H1 (cell line): ENCODE measurements around the gene CYP26C1. TPM values are rescaled to one million over a fixed set of nuclear protein-coding genes. Genes with fewer than 3 reads are reported as not detected.

Experiments used
- CTCF ChIA-PET: fragments of 300-600 bp; sonication (Branson Sonifier 250); formaldehyde crosslinking; loops from one replicate; lab custom pipeline; 2021; ENCODE audit not compliant: partially characterized antibody; lab: Charles Lee
- POLR2A ChIA-PET: fragments of 300-600 bp; sonication (Branson Sonifier 250); formaldehyde crosslinking; loops from one replicate; lab custom pipeline; 2021; ENCODE audit warnings: inconsistent platforms; ENCODE audit not compliant: partially characterized antibody; lab: Charles Lee
- DNase-seq, 2 experiments: peaks; one replicate each; pipeline versions ENCODE4 v3.0.0 to v3.0.0-alpha.2; 2010 to 2022; ENCODE audit warnings: low spot score in 2 of 2, low read depth in 1 of 2, mixed read lengths in 1 of 2
- FAIRE-seq: peaks from 2 replicates; lab custom pipeline; 2011; peaks lifted over from hg19 to GRCh38; lab: Jason Lieb, UNC
- H2AFZ ChIP-seq: 2 replicates; pipeline ENCODE4 v1.8.1; 2012; ENCODE audit warnings: low read length, inconsistent platforms
- H2AK5ac ChIP-seq: 2 replicates; pipeline ENCODE4 v1.6.1; 2013; ENCODE audit warnings: low read depth, low read length
- H2BK120ac ChIP-seq: replicated peaks from 2 replicates; pipeline ENCODE3; 2013; ENCODE audit warnings: low read depth, low read length, inconsistent platforms
- H2BK12ac ChIP-seq: 2 replicates; pipeline ENCODE4 v1.6.1; 2013; ENCODE audit warnings: low read depth, low read length
- H2BK15ac ChIP-seq: 2 replicates; pipeline ENCODE4 v1.6.1; 2013; ENCODE audit warnings: low read length
- H2BK20ac ChIP-seq: 2 replicates; pipeline ENCODE4 v1.6.1; 2013; ENCODE audit warnings: low read length
- H2BK5ac ChIP-seq: 2 replicates; pipeline ENCODE4 v1.6.1; 2013; ENCODE audit warnings: low read depth, low read length
- H3K14ac ChIP-seq: 2 replicates; pipeline ENCODE4 v1.6.1; 2013; ENCODE audit warnings: inconsistent platforms; ENCODE audit not compliant: insufficient read length
- H3K18ac ChIP-seq: 2 replicates; pipeline ENCODE4 v1.6.1; 2013; ENCODE audit warnings: low read length; ENCODE audit errors: extremely low read depth
- H3K23ac ChIP-seq: 2 replicates; pipeline ENCODE4 v1.6.1; 2013; ENCODE audit warnings: inconsistent platforms; ENCODE audit not compliant: insufficient read length
- H3K23me2 ChIP-seq: 2 replicates; pipeline ENCODE4 v1.6.1; 2013; ENCODE audit warnings: low read depth, low read length
- H3K27ac ChIP-seq: 2 replicates; pipeline ENCODE4 v1.6.1; 2011; ENCODE audit warnings: low read depth, low read length, inconsistent platforms
- H3K27me3 ChIP-seq, 4 experiments: replicated peaks in 1 of 4; 1 replicate in 1 of 4; 2 replicates in 3 of 4; pipeline versions ENCODE4 v1.6.1 to v1.8.1; 2011 to 2013; ENCODE audit warnings: low read length in 3 of 4, mild to moderate bottlenecking in 3 of 4, inconsistent platforms in 2 of 4, mixed read lengths in 2 of 4, moderate library complexity in 1 of 4; ENCODE audit not compliant: control insufficient read depth in 3 of 4, insufficient read depth in 3 of 4; ENCODE audit errors: extremely low read depth in 1 of 4
- H3K36me3 ChIP-seq, 4 experiments: 2 replicates each; pipeline versions ENCODE4 v1.6.1 to v1.8.1; 2011 to 2013; ENCODE audit warnings: mild to moderate bottlenecking in 4 of 4, low read length in 3 of 4, moderate library complexity in 2 of 4, control low read depth in 1 of 4, inconsistent platforms in 1 of 4; ENCODE audit not compliant: insufficient read depth in 4 of 4, control insufficient read depth in 2 of 4
- H3K4ac ChIP-seq: replicated peaks from 2 replicates; pipeline ENCODE3; 2013; ENCODE audit warnings: low read length, low read depth, mixed read lengths, inconsistent platforms; ENCODE audit not compliant: insufficient read length
- H3K4me1 ChIP-seq, 4 experiments: replicated peaks in 1 of 4; 1 replicate in 1 of 4; 2 replicates in 3 of 4; pipeline versions ENCODE4 v1.6.1 to v1.8.1; 2011 to 2013; ENCODE audit warnings: low read length in 3 of 4, inconsistent platforms in 2 of 4, mixed read lengths in 1 of 4; ENCODE audit not compliant: insufficient read depth in 4 of 4, control insufficient read depth in 3 of 4
- H3K4me2 ChIP-seq, 2 experiments: 2 replicates each; pipeline versions ENCODE4 v1.6.1 to v1.8.1; 2011 to 2013; ENCODE audit warnings: low read depth in 2 of 2, low read length in 2 of 2, control low read depth in 1 of 2, inconsistent platforms in 1 of 2, mild to moderate bottlenecking in 1 of 2; ENCODE audit not compliant: insufficient read depth in 1 of 2
- H3K4me3 ChIP-seq, 4 experiments: fragments of 200-600, 300-600 bp in 1 of 4; sonication (generic), shearing (Covaris generic), sonication (Bioruptor Twin) in 1 of 4; 2 replicates each; pipeline versions ENCODE4 v1.5.1 to v1.8.1; 2011 to 2016; ENCODE audit warnings: low read length in 4 of 4, low read depth in 3 of 4, control low read depth in 2 of 4, inconsistent platforms in 2 of 4, mild to moderate bottlenecking in 2 of 4, mixed read lengths in 1 of 4, moderate library complexity in 1 of 4; ENCODE audit not compliant: insufficient read depth in 2 of 4; ENCODE audit errors: extremely low read depth in 1 of 4
- H3K56ac ChIP-seq: replicated peaks from 2 replicates; pipeline ENCODE3; 2013; ENCODE audit warnings: low read depth, mild to moderate bottlenecking, mixed read lengths, low read length, inconsistent platforms; ENCODE audit not compliant: insufficient read length
- H3K79me1 ChIP-seq: 2 replicates; pipeline ENCODE4 v1.6.1; 2013; ENCODE audit warnings: low read depth, low read length, control low read depth
- H3K79me2 ChIP-seq, 2 experiments: 2 replicates each; pipeline versions ENCODE4 v1.6.1 to v1.8.1; 2012 to 2013; ENCODE audit warnings: low read length in 2 of 2, mild to moderate bottlenecking in 2 of 2, inconsistent platforms in 1 of 2; ENCODE audit not compliant: insufficient read depth in 2 of 2, control insufficient read depth in 1 of 2
- H3K9ac ChIP-seq, 4 experiments: replicated peaks in 1 of 4; 1 replicate in 1 of 4; 2 replicates in 3 of 4; pipeline versions ENCODE4 v1.6.1 to v1.8.1; 2011 to 2013; ENCODE audit warnings: low read depth in 3 of 4, low read length in 3 of 4, control low read depth in 2 of 4, mild to moderate bottlenecking in 2 of 4, moderate library complexity in 2 of 4, inconsistent platforms in 1 of 4; ENCODE audit errors: extremely low read depth in 1 of 4
- H3K9me3 ChIP-seq, 2 experiments: 2 replicates each; pipeline versions ENCODE4 v1.6.1 to v1.8.1; 2012 to 2013; ENCODE audit warnings: mild to moderate bottlenecking in 2 of 2, moderate library complexity in 2 of 2, control low read depth in 1 of 2, inconsistent platforms in 1 of 2, low read depth in 1 of 2, low read length in 1 of 2, mixed read lengths in 1 of 2; ENCODE audit not compliant: insufficient read depth in 2 of 2
- H4K20me1 ChIP-seq, 2 experiments: replicated peaks in 1 of 2; 2 replicates each; pipeline versions ENCODE3 to v1.8.1; 2011 to 2013; ENCODE audit warnings: inconsistent platforms in 2 of 2, low read length in 2 of 2, mild to moderate bottlenecking in 1 of 2; ENCODE audit not compliant: insufficient read depth in 2 of 2, control insufficient read depth in 1 of 2
- H4K5ac ChIP-seq: 2 replicates; pipeline ENCODE4 v1.6.1; 2013; ENCODE audit warnings: low read length, low read depth, mixed read lengths, inconsistent platforms; ENCODE audit not compliant: insufficient read length
- H4K8ac ChIP-seq: 2 replicates; pipeline ENCODE4 v1.8.0; 2013; ENCODE audit warnings: mild to moderate bottlenecking, moderate library complexity, low read length, inconsistent platforms; ENCODE audit not compliant: insufficient read depth; ENCODE audit errors: extremely low read depth
- H4K91ac ChIP-seq: replicated peaks from 2 replicates; pipeline ENCODE3; 2013; ENCODE audit warnings: low read length, mixed read lengths, inconsistent platforms; ENCODE audit not compliant: insufficient read length
- CREB1 ChIP-seq: IDR thresholded peaks from 2 replicates; pipeline ENCODE4 v1.6.1; 2012; ENCODE audit warnings: inconsistent platforms
- SP4 ChIP-seq: IDR thresholded peaks from 2 replicates; pipeline ENCODE4 v1.6.1; 2012; ENCODE audit warnings: low read length, inconsistent platforms
- TBP ChIP-seq: IDR thresholded peaks from 2 replicates; pipeline ENCODE4 v1.6.1; 2011; ENCODE audit warnings: low read depth, low read length, improper control_type of control experiment
- WGBS, 2 experiments: shearing (Covaris generic) in 1 of 2; methylation state at CpG; one replicate each; pipeline versions ENCODE4 v1.1.6 to v1.1.7; 2013 to 2015; ENCODE audit warnings: low lambda C conversion rate in 2 of 2, mixed read lengths in 2 of 2, inconsistent platforms in 1 of 2, low coverage in 1 of 2, missing lambda C conversion rate in 1 of 2; ENCODE audit not compliant: insufficient replicate concordance in 2 of 2, insufficient coverage in 1 of 2, insufficient read length in 1 of 2; ENCODE audit errors: extremely low coverage in 1 of 2, missing lambda C conversion rate in 1 of 2; 5-methylcytosine and 5-hydroxymethylcytosine counted together
- polyA plus RNA-seq, 7 experiments: library from polyadenylated mRNA; depleted of rRNA in 3 of 7; stranded (reverse) in 5 of 7; unstranded in 2 of 7; fragments of >200 nt in 5 of 7; fragments of 200-250 nt in 2 of 7; gene quantifications; 1 replicate in 5 of 7; 2 replicates in 1 of 7; 4 replicates in 1 of 7; pipeline versions ENCODE4 v1.2.1 to v1.2.3, GENCODE V29; 2011 to 2013; ENCODE audit warnings: missing spikeins in 2 of 7, mixed read lengths in 2 of 7
- total RNA-seq: library from RNA; stranded (reverse); fragmentation: NEBNext Ultra II Directional; extraction: Animal tissue kit (Norgen Biotek cat#: 25700); gene quantifications from 2 replicates; pipeline ENCODE4 v1.2.1, GENCODE V29; 2021
- TF ChIP-seq, protein P1 (sequence below): IDR thresholded peaks from 2 replicates; pipeline ENCODE4 v1.6.1; 2011; ENCODE audit warnings: low read depth, mild to moderate bottlenecking, low read length; ENCODE audit not compliant: insufficient read depth
- TF ChIP-seq, protein P2 (sequence below), 3 experiments: IDR thresholded peaks; 1 replicate in 2 of 3; 2 replicates in 1 of 3; pipeline versions ENCODE4 v1.5.1 to v1.6.1; 2011; ENCODE audit warnings: low read length in 3 of 3, mild to moderate bottlenecking in 3 of 3, inconsistent platforms in 2 of 3, low read depth in 1 of 3, moderate library complexity in 1 of 3; ENCODE audit not compliant: insufficient read depth in 1 of 3; ENCODE audit errors: control extremely low read depth in 1 of 3

The CYP26C1 gene
- total and polyA plus RNA-seq, 2 of the 8 experiments (the other 6 are each of a cell fraction or from before 2014, with no cell fraction given): 0.12 to 0.28 TPM

DNA sequence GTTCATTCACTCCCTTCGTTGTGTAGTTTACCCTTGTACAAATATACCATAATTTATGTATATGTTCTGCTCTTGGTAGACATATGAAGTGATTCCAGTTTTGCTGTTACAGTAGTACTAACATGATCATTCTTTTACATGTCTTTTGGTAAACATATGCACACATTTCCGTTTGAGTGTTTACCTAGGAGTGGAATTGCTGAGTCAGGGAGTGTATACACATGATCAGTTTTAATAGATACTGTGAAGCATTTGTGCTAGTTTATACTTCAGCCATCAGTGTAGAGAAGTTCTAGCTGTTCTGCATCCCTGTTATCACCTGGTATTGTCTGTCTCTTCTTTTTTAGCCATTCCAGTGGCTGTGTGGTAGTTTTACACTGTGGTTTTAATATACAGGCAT lies 34.5 kb upstream of the CYP26C1 start:
- H3K23ac ChIP-seq: no peak overlapping the region
- no peak overlapping the region for H2AFZ ChIP-seq
- no peaks in the 10 kb centered on the region for H3K9me3 ChIP-seq
- no peak overlapping the region for H4K8ac ChIP-seq
- TF ChIP-seq, protein P1, sequence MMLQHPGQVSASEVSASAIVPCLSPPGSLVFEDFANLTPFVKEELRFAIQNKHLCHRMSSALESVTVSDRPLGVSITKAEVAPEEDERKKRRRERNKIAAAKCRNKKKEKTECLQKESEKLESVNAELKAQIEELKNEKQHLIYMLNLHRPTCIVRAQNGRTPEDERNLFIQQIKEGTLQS: no peak
- TF ChIP-seq, protein P2, sequence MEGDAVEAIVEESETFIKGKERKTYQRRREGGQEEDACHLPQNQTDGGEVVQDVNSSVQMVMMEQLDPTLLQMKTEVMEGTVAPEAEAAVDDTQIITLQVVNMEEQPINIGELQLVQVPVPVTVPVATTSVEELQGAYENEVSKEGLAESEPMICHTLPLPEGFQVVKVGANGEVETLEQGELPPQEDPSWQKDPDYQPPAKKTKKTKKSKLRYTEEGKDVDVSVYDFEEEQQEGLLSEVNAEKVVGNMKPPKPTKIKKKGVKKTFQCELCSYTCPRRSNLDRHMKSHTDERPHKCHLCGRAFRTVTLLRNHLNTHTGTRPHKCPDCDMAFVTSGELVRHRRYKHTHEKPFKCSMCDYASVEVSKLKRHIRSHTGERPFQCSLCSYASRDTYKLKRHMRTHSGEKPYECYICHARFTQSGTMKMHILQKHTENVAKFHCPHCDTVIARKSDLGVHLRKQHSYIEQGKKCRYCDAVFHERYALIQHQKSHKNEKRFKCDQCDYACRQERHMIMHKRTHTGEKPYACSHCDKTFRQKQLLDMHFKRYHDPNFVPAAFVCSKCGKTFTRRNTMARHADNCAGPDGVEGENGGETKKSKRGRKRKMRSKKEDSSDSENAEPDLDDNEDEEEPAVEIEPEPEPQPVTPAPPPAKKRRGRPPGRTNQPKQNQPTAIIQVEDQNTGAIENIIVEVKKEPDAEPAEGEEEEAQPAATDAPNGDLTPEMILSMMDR (IDR thresholded peaks at IDR 0.05; ENCODE audit: control extremely low read depth in 1 of 3, insufficient read depth in 1 of 3, low read depth in 1 of 3, low read length in 3 of 3): no peak
- TF ChIP-seq CREB1 (no peak), TBP (no peak), SP4 (no peak)
- no peaks in the 10 kb centered on the region for H3K79me1 ChIP-seq
- no peak overlapping the region for H2BK12ac ChIP-seq
- H4K91ac ChIP-seq: no peak overlapping the region
- no peak overlapping the region for H2AK5ac ChIP-seq
- no peak overlapping the region for H3K9ac ChIP-seq
- no peak overlapping the region for H4K5ac ChIP-seq
- WGBS, 2 experiments: 81% methylated on average over 2 of the region's 2 CpGs; no CpG with 5 or more reads in 1 of the 2 experiments
- H2BK15ac ChIP-seq: no peak overlapping the region
- no peak overlapping the region for H3K4me2 ChIP-seq
- no peaks in the 10 kb centered on the region for H3K23me2 ChIP-seq
- ChIA-PET CTCF (interaction anchor here (0.6 to 1.5 kb wide), 4 partner anchors 9 to 602 kb away, joined by 3 to 4 read pairs (median 3); no protein-coding TSS in a partner anchor), POLR2A (no interaction called here)
- no peak overlapping the region for H2BK120ac ChIP-seq
- H2BK5ac ChIP-seq: no peak overlapping the region
- no peaks in the 10 kb centered on the region for H4K20me1 ChIP-seq
- H3K4me1 ChIP-seq: peaks cover 0 to 4% (median 0%) of the 10 kb centered on the region in 4 experiments; a peak in 3 of 7 replicates
- no peak overlapping the region for H3K4ac ChIP-seq
- FAIRE-seq (no peak), DNase-seq (no peak)
- no peaks in the 10 kb centered on the region for H3K36me3 ChIP-seq
- no peak overlapping the region for H3K56ac ChIP-seq
- H3K18ac ChIP-seq: no peak overlapping the region
- no peaks in the 10 kb centered on the region for H3K79me2 ChIP-seq
- H3K27me3 ChIP-seq: no peaks in the 10 kb centered on the region
- H3K4me3 ChIP-seq: no peak overlapping the region
- H3K27ac ChIP-seq: no peak overlapping the region
- no peak overlapping the region for H2BK20ac ChIP-seq
- no peak overlapping the region for H3K14ac ChIP-seq
